HG02798 (cell line): ENCODE data around the gene GPC5.
A peak's percentile ranks its signal among the peaks of the same experiment; 100 is the strongest.

Experiments
- ATAC-seq: cut with Tn5 transposase; IDR thresholded peaks from one replicate; pipeline ENCODE4 v1.9.1; 2021; ENCODE audit warnings: mild to moderate bottlenecking; ENCODE audit not compliant: unreplicated experiment, poor library complexity

GPC5 gene

GRCh38 chr13:91909617-91910016 is 511.2 kb downstream of the GPC5 start:
- no peak for ATAC-seq

- no peak for ATAC-seq
These were observed 524.7 kb downstream of the GPC5 start for GRCh38 chr13:91922969-91923592.

- no peak for ATAC-seq
These were observed 532.3 kb downstream of the GPC5 start for GRCh38 chr13:91930687-91931086.

- no peak for ATAC-seq
These were observed 535.9 kb downstream of the GPC5 start for GRCh38 chr13:91934354-91934753.

- peak; percentile 59 for ATAC-seq
These were observed 548.2 kb downstream of the GPC5 start for GRCh38 chr13:91946498-91947070.

- ATAC-seq = no peak
These were observed 550.3 kb downstream of the GPC5 start for GRCh38 chr13:91948736-91949135.

GRCh38 chr13:91950803-91951202 is 552.4 kb downstream of the GPC5 start:
- no peak for ATAC-seq

- ATAC-seq = no peak
These were observed 557.3 kb downstream of the GPC5 start for GRCh38 chr13:91955546-91956355.

- no peak for ATAC-seq
These were observed 562.5 kb downstream of the GPC5 start for GRCh38 chr13:91960947-91961346.

- no peak for ATAC-seq
These were observed 564.5 kb downstream of the GPC5 start for GRCh38 chr13:91962946-91963345.

GRCh38 chr13:91965511-91965910 is 567.1 kb downstream of the GPC5 start:
- no peak for ATAC-seq

- ATAC-seq = no peak
These were observed 580.1 kb downstream of the GPC5 start for GRCh38 chr13:91978571-91978970.

- ATAC-seq = no peak
These were observed 588.5 kb downstream of the GPC5 start for GRCh38 chr13:91986761-91987483.

GRCh38 chr13:91988331-91988730 is 589.9 kb downstream of the GPC5 start:
- no peak for ATAC-seq

- ATAC-seq = no peak
These were observed 614.4 kb downstream of the GPC5 start for GRCh38 chr13:92012787-92013186.

GRCh38 chr13:92017737-92018136 is 619.3 kb downstream of the GPC5 start:
- no peak for ATAC-seq

- no peak for ATAC-seq
These were observed 630.3 kb downstream of the GPC5 start for GRCh38 chr13:92028695-92029094.

GRCh38 chr13:92029641-92030040 is 631.2 kb downstream of the GPC5 start:
- ATAC-seq = no peak

GRCh38 chr13:92038905-92039304 is 640.5 kb downstream of the GPC5 start:
- no peak for ATAC-seq

- ATAC-seq = no peak
These were observed 644.1 kb downstream of the GPC5 start for GRCh38 chr13:92042522-92042921.

- ATAC-seq = no peak
These were observed 645.9 kb downstream of the GPC5 start for GRCh38 chr13:92044351-92044750.
